ENCODE results near the gene F3.

Gene F3

GRCh38 chr1:94528299-94528698, 13.3 kb downstream of the F3 start:
- H3K4me1 ChIP-seq (ENCODE audit: control insufficient read depth, insufficient read depth, low read length) = no peaks in the 10 kb centered on the region
- no peak overlapping the region for H3K9ac ChIP-seq (ENCODE audit: low read length in 2 of 2)
- no peaks in the 10 kb centered on the region for H3K27me3 ChIP-seq (ENCODE audit: control insufficient read depth in 1 of 2, insufficient read depth in 2 of 2, low read length in 2 of 2)
- no peaks in the 10 kb centered on the region for H3K36me3 ChIP-seq (ENCODE audit: control insufficient read depth in 2 of 2, insufficient read depth in 2 of 2, low read length in 2 of 2)
- H3K27ac ChIP-seq (ENCODE audit: low read length) = no peak overlapping the region
- H3K4me3 ChIP-seq (ENCODE audit: low read length in 2 of 2) = no peak overlapping the region
- H3K9me3 ChIP-seq (ENCODE audit: control insufficient read depth in 2 of 2, low read length in 2 of 2) = no peaks in the 10 kb centered on the region

GRCh38 chr1:94527447-94528031, 14.0 kb downstream of the F3 start:
- H3K4me1 ChIP-seq (ENCODE audit: control insufficient read depth, insufficient read depth, low read length) = no peaks in the 10 kb centered on the region
- no peak overlapping the region for H3K27ac ChIP-seq (ENCODE audit: low read length)
- H3K9ac ChIP-seq (ENCODE audit: low read length in 2 of 2) = no peak overlapping the region
- H3K9me3 ChIP-seq (ENCODE audit: control insufficient read depth in 2 of 2, low read length in 2 of 2) = no peaks in the 10 kb centered on the region
- H3K36me3 ChIP-seq (ENCODE audit: control insufficient read depth in 2 of 2, insufficient read depth in 2 of 2, low read length in 2 of 2) = no peaks in the 10 kb centered on the region
- no peak overlapping the region for H3K4me3 ChIP-seq (ENCODE audit: low read length in 2 of 2)
- no peaks in the 10 kb centered on the region for H3K27me3 ChIP-seq (ENCODE audit: control insufficient read depth in 1 of 2, insufficient read depth in 2 of 2, low read length in 2 of 2)

- no peaks in the 10 kb centered on the region for H3K9me3 ChIP-seq (ENCODE audit: control insufficient read depth in 2 of 2, low read length in 2 of 2)
- no peak overlapping the region for H3K27ac ChIP-seq (ENCODE audit: low read length)
- no peaks in the 10 kb centered on the region for H3K36me3 ChIP-seq (ENCODE audit: control insufficient read depth in 2 of 2, insufficient read depth in 2 of 2, low read length in 2 of 2)
- H3K4me3 ChIP-seq (ENCODE audit: low read length in 2 of 2) = no peak overlapping the region
- H3K4me1 ChIP-seq (ENCODE audit: control insufficient read depth, insufficient read depth, low read length) = no peaks in the 10 kb centered on the region
- no peaks in the 10 kb centered on the region for H3K27me3 ChIP-seq (ENCODE audit: control insufficient read depth in 1 of 2, insufficient read depth in 2 of 2, low read length in 2 of 2)
- H3K9ac ChIP-seq (ENCODE audit: low read length in 2 of 2) = no peak overlapping the region
Measured at GRCh38 chr1:94526152-94526980, 15.2 kb downstream of the F3 start.

GRCh38 chr1:94524531-94524930, 17.0 kb downstream of the F3 start:
- Histone ChIP-seq H3K4me1 (ENCODE audit: control insufficient read depth, insufficient read depth, low read length) (no peaks in the 10 kb centered on the region), H3K9ac (ENCODE audit: low read length in 2 of 2) (no peak overlapping the region), H3K9me3 (ENCODE audit: control insufficient read depth in 2 of 2, low read length in 2 of 2) (no peaks in the 10 kb centered on the region), H3K27ac (ENCODE audit: low read length) (no peak overlapping the region), H3K36me3 (ENCODE audit: control insufficient read depth in 2 of 2, insufficient read depth in 2 of 2, low read length in 2 of 2) (no peaks in the 10 kb centered on the region), H3K27me3 (ENCODE audit: control insufficient read depth in 1 of 2, insufficient read depth in 2 of 2, low read length in 2 of 2) (no peaks in the 10 kb centered on the region), H3K4me3 (ENCODE audit: low read length in 2 of 2) (no peak overlapping the region)

- Histone ChIP-seq H3K9me3 (ENCODE audit: control insufficient read depth in 2 of 2, low read length in 2 of 2) (no peaks in the 10 kb centered on the region), H3K4me3 (ENCODE audit: low read length in 2 of 2) (no peak overlapping the region), H3K36me3 (ENCODE audit: control insufficient read depth in 2 of 2, insufficient read depth in 2 of 2, low read length in 2 of 2) (peaks cover 0 to 4% of the 10 kb centered on the region in 2 donors), H3K4me1 (ENCODE audit: control insufficient read depth, insufficient read depth, low read length) (no peaks in the 10 kb centered on the region), H3K27ac (ENCODE audit: low read length) (no peak overlapping the region), H3K9ac (ENCODE audit: low read length in 2 of 2) (no peak overlapping the region), H3K27me3 (ENCODE audit: control insufficient read depth in 1 of 2, insufficient read depth in 2 of 2, low read length in 2 of 2) (no peaks in the 10 kb centered on the region)
Measured at GRCh38 chr1:94522304-94522703, 19.3 kb downstream of the F3 start.

GRCh38 chr1:94519351-94519750, 22.2 kb downstream of the F3 start:
- peaks cover 0 to 5% of the 10 kb centered on the region in 2 donors for H3K36me3 ChIP-seq (ENCODE audit: control insufficient read depth in 2 of 2, insufficient read depth in 2 of 2, low read length in 2 of 2)

GRCh38 chr1:94515296-94515947, 26.1 kb downstream of the F3 start:
- peaks cover 0 to 5% of the 10 kb centered on the region in 2 donors for H3K36me3 ChIP-seq (ENCODE audit: control insufficient read depth in 2 of 2, insufficient read depth in 2 of 2, low read length in 2 of 2)
- no peak overlapping the region for H3K9ac ChIP-seq (ENCODE audit: low read length in 2 of 2)
- no peaks in the 10 kb centered on the region for H3K27me3 ChIP-seq (ENCODE audit: control insufficient read depth in 1 of 2, insufficient read depth in 2 of 2, low read length in 2 of 2)
- H3K4me3 ChIP-seq (ENCODE audit: low read length in 2 of 2) = no peak overlapping the region
- no peak overlapping the region for H3K27ac ChIP-seq (ENCODE audit: low read length)
- H3K9me3 ChIP-seq (ENCODE audit: control insufficient read depth in 2 of 2, low read length in 2 of 2) = no peaks in the 10 kb centered on the region
- H3K4me1 ChIP-seq (ENCODE audit: control insufficient read depth, insufficient read depth, low read length) = no peaks in the 10 kb centered on the region

More at GRCh38 chr1:94519351-94519750, 22.2 kb downstream of the F3 start:
- Histone ChIP-seq H3K27me3 (ENCODE audit: control insufficient read depth in 1 of 2, insufficient read depth in 2 of 2, low read length in 2 of 2) (no peaks in the 10 kb centered on the region), H3K9ac (ENCODE audit: low read length in 2 of 2) (no peak overlapping the region), H3K9me3 (ENCODE audit: control insufficient read depth in 2 of 2, low read length in 2 of 2) (no peaks in the 10 kb centered on the region), H3K4me3 (ENCODE audit: low read length in 2 of 2) (no peak overlapping the region), H3K4me1 (ENCODE audit: control insufficient read depth, insufficient read depth, low read length) (no peaks in the 10 kb centered on the region), H3K27ac (ENCODE audit: low read length) (no peak overlapping the region)

- peaks cover 0 to 5% of the 10 kb centered on the region in 2 donors for H3K36me3 ChIP-seq (ENCODE audit: control insufficient read depth in 2 of 2, insufficient read depth in 2 of 2, low read length in 2 of 2)
- H3K27ac ChIP-seq (ENCODE audit: low read length) = no peak overlapping the region
- no peaks in the 10 kb centered on the region for H3K4me1 ChIP-seq (ENCODE audit: control insufficient read depth, insufficient read depth, low read length)
- no peaks in the 10 kb centered on the region for H3K27me3 ChIP-seq (ENCODE audit: control insufficient read depth in 1 of 2, insufficient read depth in 2 of 2, low read length in 2 of 2)
- H3K9ac ChIP-seq (ENCODE audit: low read length in 2 of 2) = no peak overlapping the region
- no peak overlapping the region for H3K4me3 ChIP-seq (ENCODE audit: low read length in 2 of 2)
- H3K9me3 ChIP-seq (ENCODE audit: control insufficient read depth in 2 of 2, low read length in 2 of 2) = no peaks in the 10 kb centered on the region
Measured at GRCh38 chr1:94514095-94514727, 27.3 kb downstream of the F3 start.

GRCh38 chr1:94512816-94513215, 28.7 kb downstream of the F3 start:
- no peaks in the 10 kb centered on the region for H3K9me3 ChIP-seq (ENCODE audit: control insufficient read depth in 2 of 2, low read length in 2 of 2)
- H3K27me3 ChIP-seq (ENCODE audit: control insufficient read depth in 1 of 2, insufficient read depth in 2 of 2, low read length in 2 of 2) = no peaks in the 10 kb centered on the region
- no peak overlapping the region for H3K9ac ChIP-seq (ENCODE audit: low read length in 2 of 2)
- no peak overlapping the region for H3K27ac ChIP-seq (ENCODE audit: low read length)
- H3K4me1 ChIP-seq (ENCODE audit: control insufficient read depth, insufficient read depth, low read length) = no peaks in the 10 kb centered on the region
- H3K36me3 ChIP-seq (ENCODE audit: control insufficient read depth in 2 of 2, insufficient read depth in 2 of 2, low read length in 2 of 2) = peaks cover 0 to 5% of the 10 kb centered on the region in 2 donors
- no peak overlapping the region for H3K4me3 ChIP-seq (ENCODE audit: low read length in 2 of 2)

- no peak overlapping the region for H3K9ac ChIP-seq (ENCODE audit: low read length in 2 of 2)
- no peak overlapping the region for H3K27ac ChIP-seq (ENCODE audit: low read length)
- H3K4me3 ChIP-seq (ENCODE audit: low read length in 2 of 2) = no peak overlapping the region
- no peaks in the 10 kb centered on the region for H3K9me3 ChIP-seq (ENCODE audit: control insufficient read depth in 2 of 2, low read length in 2 of 2)
- no peaks in the 10 kb centered on the region for H3K4me1 ChIP-seq (ENCODE audit: control insufficient read depth, insufficient read depth, low read length)
- peaks cover 3 to 5% of the 10 kb centered on the region in 2 donors for H3K36me3 ChIP-seq (ENCODE audit: control insufficient read depth in 2 of 2, insufficient read depth in 2 of 2, low read length in 2 of 2)
- no peaks in the 10 kb centered on the region for H3K27me3 ChIP-seq (ENCODE audit: control insufficient read depth in 1 of 2, insufficient read depth in 2 of 2, low read length in 2 of 2)
Measured at GRCh38 chr1:94504601-94505000, 37.0 kb downstream of the F3 start.

All from stomach smooth muscle (tissue), 2 donors.